GM23338 (cell line): ENCODE measurements around the gene TNS1. TPM values are rescaled to one million over a fixed set of nuclear protein-coding genes. Genes with fewer than 3 reads are reported as not detected.

ENCODE experiments used
- ATAC-seq: fragments of 200-7000 bp; cut with Tn5 transposase; 3 replicates; pipeline ENCODE4 v1.9.1; 2020
- DNase-seq: peaks from one replicate; pipeline ENCODE4 v3.0.0-alpha.2; 2015; ENCODE audit warnings: low spot score
- H2AFZ ChIP-seq: fragments of 200-600 bp; sonication (generic); 2 replicates; pipeline ENCODE4 v1.8.0; 2016; ENCODE audit warnings: antibody characterized with exemption, mild to moderate bottlenecking, moderate library complexity
- H3F3A ChIP-seq: fragments of 200-600 bp; sonication (generic); replicated peaks from 2 replicates; pipeline ENCODE4 v1.8.0; 2017; ENCODE audit warnings: antibody characterized with exemption, mixed run types, low read depth
- H3K27ac ChIP-seq: fragments of 200-600 bp; sonication (generic); 2 replicates; pipeline ENCODE4 v1.6.1; 2016; ENCODE audit warnings: low read depth
- H3K27me3 ChIP-seq: fragments of 200-600 bp; sonication (generic); 2 replicates; pipeline ENCODE4 v1.8.0; 2016; ENCODE audit warnings: mild to moderate bottlenecking, mixed run types, moderate library complexity; ENCODE audit not compliant: insufficient read depth
- H3K36me3 ChIP-seq: fragments of 200-600 bp; sonication (generic); 2 replicates; pipeline ENCODE4 v1.8.0; 2016; ENCODE audit warnings: mild to moderate bottlenecking; ENCODE audit not compliant: insufficient read depth
- H3K4me1 ChIP-seq: fragments of 200-600 bp; sonication (generic); 2 replicates; pipeline ENCODE4 v1.8.0; 2016; ENCODE audit warnings: mild to moderate bottlenecking, moderate library complexity; ENCODE audit not compliant: insufficient read depth
- H3K4me2 ChIP-seq: fragments of 200-600 bp; sonication (generic); 2 replicates; pipeline ENCODE4 v1.7.1; 2017; ENCODE audit warnings: mixed run types
- H3K4me3 ChIP-seq: fragments of 200-600 bp; sonication (generic); 2 replicates; pipeline ENCODE4 v1.6.1; 2016; ENCODE audit warnings: mixed run types
- H3K79me2 ChIP-seq: fragments of 200-600 bp; sonication (generic); replicated peaks from 2 replicates; pipeline ENCODE4 v1.8.0; 2017; ENCODE audit warnings: mild to moderate bottlenecking; ENCODE audit not compliant: insufficient read depth
- H3K9me2 ChIP-seq: fragments of 200-600 bp; sonication (generic); 2 replicates; pipeline ENCODE4 v1.8.0; 2017; ENCODE audit not compliant: insufficient read depth
- H4K20me1 ChIP-seq: fragments of 200-600 bp; sonication (generic); replicated peaks from 2 replicates; pipeline ENCODE4 v1.8.0; 2017; ENCODE audit warnings: mild to moderate bottlenecking; ENCODE audit not compliant: insufficient read depth
- H3K27ac Mint-ChIP-seq: 2 replicates; pipeline ENCODE4 v1.8.0; 2020; ENCODE audit warnings: inconsistent platforms, mild to moderate bottlenecking, moderate library complexity, mixed read lengths
- H3K27me3 Mint-ChIP-seq: 3 replicates; pipeline ENCODE4 v1.8.0; 2022; ENCODE audit warnings: low read depth, mild to moderate bottlenecking, moderate library complexity, mixed read lengths, inconsistent platforms; ENCODE audit not compliant: insufficient read depth, poor library complexity
- H3K36me3 Mint-ChIP-seq: 3 replicates; pipeline ENCODE4 v1.8.0; 2021; ENCODE audit warnings: low read depth, mild to moderate bottlenecking, inconsistent platforms, moderate library complexity, mixed read lengths
- H3K4me1 Mint-ChIP-seq: 3 replicates; pipeline ENCODE4 v1.8.0; 2020; ENCODE audit warnings: mild to moderate bottlenecking, inconsistent platforms, mixed read lengths
- H3K4me3 Mint-ChIP-seq: 3 replicates; pipeline ENCODE4 v1.8.0; 2021; ENCODE audit warnings: moderate library complexity, mild to moderate bottlenecking, inconsistent platforms, mixed read lengths
- H3K9me3 Mint-ChIP-seq: 3 replicates; pipeline ENCODE4 v1.8.0; 2020; ENCODE audit warnings: moderate library complexity, mild to moderate bottlenecking, inconsistent platforms, mixed read lengths
- CREB1 ChIP-seq: fragments of 250-450 bp; sonication (Bioruptor Pico); IDR thresholded peaks from 2 replicates; pipeline ENCODE4 v1.5.0; 2020; ENCODE audit warnings: low read depth, mild to moderate bottlenecking, moderate library complexity
- CTCF ChIP-seq, 2 experiments: fragments of 200-600 bp in 1 of 2; sonication (generic) in 1 of 2; conservative IDR thresholded peaks; 2 replicates each; pipeline versions ENCODE4 v1.5.1 to v1.6.1; 2016 to 2017; ENCODE audit warnings: antibody characterized with exemption in 2 of 2, low read depth in 2 of 2, mild to moderate bottlenecking in 2 of 2, moderate library complexity in 1 of 2
- EZH2 ChIP-seq: fragments of 200-600 bp; sonication (generic); IDR thresholded peaks from one replicate; pipeline ENCODE4 v1.8.0; 2017; ENCODE audit warnings: antibody characterized with exemption, mild to moderate bottlenecking, low read depth; ENCODE audit not compliant: unreplicated experiment
- EZH2phosphoT487 ChIP-seq: fragments of 200-600 bp; sonication (generic); IDR thresholded peaks from one replicate; pipeline ENCODE4 v1.8.1; 2018; ENCODE audit warnings: antibody characterized with exemption; ENCODE audit not compliant: unreplicated experiment
- JUNB ChIP-seq: IDR thresholded peaks from one replicate; pipeline ENCODE4 v1.6.1; 2016; ENCODE audit warnings: antibody characterized with exemption; ENCODE audit not compliant: unreplicated experiment
- STAT1 ChIP-seq: IDR thresholded peaks from one replicate; pipeline ENCODE4 v1.6.1; 2016; ENCODE audit warnings: antibody characterized with exemption; ENCODE audit not compliant: unreplicated experiment
- ZNF114 ChIP-seq: fragments of 250-450 bp; sonication (Bioruptor Pico); IDR thresholded peaks from 2 replicates; pipeline ENCODE4 v1.5.0; 2020; ENCODE audit warnings: mild to moderate bottlenecking, moderate library complexity
- ZNF331 ChIP-seq: fragments of 250-450 bp; sonication (Bioruptor Pico); IDR thresholded peaks from 2 replicates; pipeline ENCODE4 v1.5.0; 2020; ENCODE audit warnings: low read depth, mild to moderate bottlenecking, moderate library complexity
- ZNF462 ChIP-seq: fragments of 250-450 bp; sonication (Bioruptor Pico); IDR thresholded peaks from 2 replicates; pipeline ENCODE4 v1.5.0; 2020; ENCODE audit warnings: mild to moderate bottlenecking, moderate library complexity
- polyA plus RNA-seq: library from polyadenylated mRNA; unstranded; fragments of >200 nt; fragmentation: Nextera tagmentation; extraction: Ambion mirVana; gene quantifications from 2 replicates; pipeline ENCODE4 v1.2.1, GENCODE V29; 2016
- total RNA-seq: library from RNA; depleted of rRNA; stranded (reverse); fragments of >200 nt; shearing (Covaris generic); gene quantifications from 2 replicates; pipeline ENCODE4 v1.2.3, GENCODE V29; 2014
- TF ChIP-seq, protein P1 (sequence below): IDR thresholded peaks from one replicate; pipeline ENCODE4 v1.6.1; 2018; ENCODE audit warnings: antibody characterized with exemption; ENCODE audit not compliant: unreplicated experiment

Gene TNS1
- total and polyA plus RNA-seq, 2 experiments from 2014 or later = 2.0 to 7.4 TPM

GRCh38 chr2:217834057-217834620 is 168.7 kb downstream of the TNS1 start:
- Histone ChIP-seq H3K4me3 (no peak overlapping the region), H3K9me2 (no peaks in the 10 kb centered on the region), H3K4me2 (no peak overlapping the region), H4K20me1 (no peaks in the 10 kb centered on the region), H3K79me2 (no peaks in the 10 kb centered on the region), H3K27me3 (no peaks in the 10 kb centered on the region), H3F3A (no peaks in the 10 kb centered on the region), H3K27ac (no peak overlapping the region), H3K36me3 (no peaks in the 10 kb centered on the region), H3K4me1 (no peaks in the 10 kb centered on the region), H2AFZ (no peak overlapping the region)
- Mint-ChIP-seq H3K27me3 (peaks cover 7% of the 10 kb centered on the region), H3K4me1 (peaks cover 20% of the 10 kb centered on the region), H3K27ac (no peak overlapping the region), H3K36me3 (peaks cover 3% of the 10 kb centered on the region; the same call in 1 of the 3 replicates), H3K4me3 (no peak overlapping the region), H3K9me3 (no peaks in the 10 kb centered on the region; the same call in 2 of the 3 replicates)
- DNase-seq (no peak), ATAC-seq (no peak)
- TF ChIP-seq EZH2phosphoT487 (no peak), JUNB (no peak), ZNF331 (CRISPR knock-in tag) (no peak), EZH2 (no peak), CREB1 (no peak), ZNF114 (CRISPR knock-in tag) (no peak), CTCF (conservative IDR thresholded peaks at IDR 0.05; ENCODE audit: low read depth in 2 of 2) (no peak)
- TF ChIP-seq, protein P1, sequence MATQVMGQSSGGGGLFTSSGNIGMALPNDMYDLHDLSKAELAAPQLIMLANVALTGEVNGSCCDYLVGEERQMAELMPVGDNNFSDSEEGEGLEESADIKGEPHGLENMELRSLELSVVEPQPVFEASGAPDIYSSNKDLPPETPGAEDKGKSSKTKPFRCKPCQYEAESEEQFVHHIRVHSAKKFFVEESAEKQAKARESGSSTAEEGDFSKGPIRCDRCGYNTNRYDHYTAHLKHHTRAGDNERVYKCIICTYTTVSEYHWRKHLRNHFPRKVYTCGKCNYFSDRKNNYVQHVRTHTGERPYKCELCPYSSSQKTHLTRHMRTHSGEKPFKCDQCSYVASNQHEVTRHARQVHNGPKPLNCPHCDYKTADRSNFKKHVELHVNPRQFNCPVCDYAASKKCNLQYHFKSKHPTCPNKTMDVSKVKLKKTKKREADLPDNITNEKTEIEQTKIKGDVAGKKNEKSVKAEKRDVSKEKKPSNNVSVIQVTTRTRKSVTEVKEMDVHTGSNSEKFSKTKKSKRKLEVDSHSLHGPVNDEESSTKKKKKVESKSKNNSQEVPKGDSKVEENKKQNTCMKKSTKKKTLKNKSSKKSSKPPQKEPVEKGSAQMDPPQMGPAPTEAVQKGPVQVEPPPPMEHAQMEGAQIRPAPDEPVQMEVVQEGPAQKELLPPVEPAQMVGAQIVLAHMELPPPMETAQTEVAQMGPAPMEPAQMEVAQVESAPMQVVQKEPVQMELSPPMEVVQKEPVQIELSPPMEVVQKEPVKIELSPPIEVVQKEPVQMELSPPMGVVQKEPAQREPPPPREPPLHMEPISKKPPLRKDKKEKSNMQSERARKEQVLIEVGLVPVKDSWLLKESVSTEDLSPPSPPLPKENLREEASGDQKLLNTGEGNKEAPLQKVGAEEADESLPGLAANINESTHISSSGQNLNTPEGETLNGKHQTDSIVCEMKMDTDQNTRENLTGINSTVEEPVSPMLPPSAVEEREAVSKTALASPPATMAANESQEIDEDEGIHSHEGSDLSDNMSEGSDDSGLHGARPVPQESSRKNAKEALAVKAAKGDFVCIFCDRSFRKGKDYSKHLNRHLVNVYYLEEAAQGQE = no peak

DNA sequence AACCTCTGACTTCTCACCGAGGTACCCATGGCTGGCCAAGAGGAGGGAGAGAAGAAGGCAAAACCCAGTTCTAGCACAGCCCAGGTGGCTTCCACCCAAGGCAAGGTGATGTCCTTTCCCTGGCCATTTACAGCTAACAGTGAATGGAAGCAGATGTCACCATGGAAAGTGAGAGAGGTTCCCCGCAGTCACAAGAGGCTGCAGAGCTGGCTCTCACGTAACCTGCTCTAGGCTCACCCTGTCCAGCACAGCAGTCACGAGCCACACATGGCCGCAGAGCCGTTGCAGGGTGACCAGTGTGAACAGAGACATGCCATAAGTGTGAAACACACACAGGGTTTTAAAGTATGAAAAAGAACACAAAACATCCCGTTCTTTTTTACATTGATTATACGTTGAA is 169.4 kb downstream of the TNS1 start:
- Histone ChIP-seq H4K20me1 (no peaks in the 10 kb centered on the region), H3K27ac (no peak overlapping the region), H3K27me3 (no peaks in the 10 kb centered on the region), H2AFZ (no peak overlapping the region), H3K4me1 (no peaks in the 10 kb centered on the region), H3K4me2 (no peak overlapping the region), H3K79me2 (no peaks in the 10 kb centered on the region), H3K36me3 (no peaks in the 10 kb centered on the region), H3K9me2 (no peaks in the 10 kb centered on the region), H3F3A (no peaks in the 10 kb centered on the region), H3K4me3 (no peak overlapping the region)
- peaks cover 20% of the 10 kb centered on the region for H3K4me1 Mint-ChIP-seq
- H3K4me3 Mint-ChIP-seq = no peak overlapping the region
- H3K9me3 Mint-ChIP-seq = no peaks in the 10 kb centered on the region; the same call in 2 of the 3 replicates
- ATAC-seq = no peak
- H3K36me3 Mint-ChIP-seq = peaks cover 3% of the 10 kb centered on the region; the same call in 1 of the 3 replicates
- no peak for DNase-seq
- H3K27ac Mint-ChIP-seq = no peak overlapping the region
- peaks cover 7% of the 10 kb centered on the region for H3K27me3 Mint-ChIP-seq
- TF ChIP-seq EZH2phosphoT487 = no peak
- TF ChIP-seq ZNF114 (CRISPR knock-in tag) = no peak
- TF ChIP-seq JUNB = no peak
- TF ChIP-seq CREB1 = no peak
- no peak for TF ChIP-seq STAT1
- TF ChIP-seq ZNF462 = no peak
